Measurements from ENCODE around the gene OR2V2. TPM values are rescaled to one million over a fixed set of nuclear protein-coding genes. Genes with fewer than 3 reads are reported as not detected.

OR2V2 gene
- polyA plus RNA-seq, 2 of the 4 experiments (the other 2 are of a cell fraction), result not detected

DNA sequence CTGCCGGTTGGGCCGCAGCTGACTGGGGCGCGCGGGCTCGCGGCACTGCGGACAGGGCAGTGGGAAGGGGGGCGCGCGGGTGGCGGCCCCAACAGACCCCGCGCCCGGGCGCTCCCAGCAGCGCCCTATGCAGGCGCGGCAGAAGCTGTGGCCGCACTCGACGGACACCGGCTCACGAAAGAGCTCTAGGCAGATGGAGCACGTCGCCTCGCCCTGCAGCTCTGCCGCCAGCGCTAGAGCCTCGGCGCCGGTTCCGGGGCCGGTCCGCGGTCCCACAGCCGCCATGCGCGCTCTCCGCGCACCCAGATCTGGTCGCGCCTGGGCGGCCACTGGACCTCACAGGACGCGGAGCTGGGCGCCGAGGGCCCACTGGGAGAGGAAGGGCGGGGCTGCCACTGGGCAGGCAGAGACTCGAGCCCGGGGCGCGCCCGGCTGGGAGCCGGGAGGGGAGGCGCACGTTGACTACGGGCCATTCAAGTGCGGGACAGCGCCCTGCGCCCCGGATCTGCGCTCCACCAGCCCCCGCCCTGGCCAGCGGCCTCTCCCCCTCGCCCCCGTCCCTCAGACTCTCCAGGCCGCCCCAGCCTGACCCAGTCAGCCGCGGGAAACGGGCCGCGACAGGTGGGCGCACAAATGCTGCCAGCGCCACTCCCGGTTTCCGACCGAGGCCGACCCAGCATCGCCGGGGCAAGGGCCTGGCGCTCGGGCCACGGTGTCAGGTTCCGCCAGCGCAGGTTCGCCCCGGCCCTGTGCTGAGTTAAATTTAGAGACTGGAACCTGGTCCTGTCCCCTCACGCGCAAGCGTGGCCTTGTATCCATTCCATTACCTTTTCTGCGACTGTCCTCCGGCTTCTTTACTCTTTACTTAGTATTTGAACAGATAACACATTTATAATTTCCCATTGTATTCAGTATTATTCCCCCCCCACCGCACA lies 57.7 kb downstream of the OR2V2 start, which contains the start of gene TRIM7 (continued):
- TF ChIP-seq GATA3 (IDR thresholded peaks at IDR 0.05; ENCODE audit: borderline replicate concordance) (0 out of 2 replicates have a peak, but pooled peaks have one; percentile 5), KDM1A (IDR thresholded peaks at IDR 0.05; ENCODE audit: low read depth) (no peak), MYC (IDR thresholded peaks at IDR 0.05; ENCODE audit: borderline replicate concordance, low read length) (0 out of 2 replicates have a peak, but pooled peaks have one; percentile 14), CBX8 (IDR thresholded peaks at IDR 0.05) (no peak), ZSCAN20 (CRISPR knock-in tag; IDR thresholded peaks at IDR 0.05) (no peak), ZFP36 (IDR thresholded peaks at IDR 0.05; ENCODE audit: borderline replicate concordance, partially characterized antibody) (no peak), ZNF302 (CRISPR knock-in tag; IDR thresholded peaks at IDR 0.05) (no peak), FOXS1 (CRISPR knock-in tag; IDR thresholded peaks at IDR 0.05) (no peak), RFX5 (IDR thresholded peaks at IDR 0.05) (no peak), ESRRA (IDR thresholded peaks at IDR 0.05; ENCODE audit: borderline replicate concordance, low read length) (no peak), NR3C1 (IDR thresholded peaks at IDR 0.05) (no peak), TFCP2L1 (CRISPR knock-in tag; IDR thresholded peaks at IDR 0.05) (no peak), CBX2 (IDR thresholded peaks at IDR 0.05; ENCODE audit: borderline replicate concordance, low read depth) (no peak), FOSB (CRISPR knock-in tag; IDR thresholded peaks at IDR 0.05) (no peak), KDM5A (IDR thresholded peaks at IDR 0.05) (no peak), HOXB5 (CRISPR knock-in tag; IDR thresholded peaks at IDR 0.05) (no peak), BHLHE40 (IDR thresholded peaks at IDR 0.05; ENCODE audit: low read depth, low read length) (no peak), POLR2A (IDR thresholded peaks at IDR 0.05; ENCODE audit: low read length) (peak; percentile 78), RCOR1 (IDR thresholded peaks at IDR 0.05; ENCODE audit: low read depth, low read length) (no peak), EHF (CRISPR knock-in tag; IDR thresholded peaks at IDR 0.05) (no peak), HDAC2 (IDR thresholded peaks at IDR 0.05) (peak; percentile 46; the same call in 1 of the 2 replicates), TP53 (CRISPR knock-in tag; IDR thresholded peaks at IDR 0.05) (0 out of 2 replicates have a peak, but pooled peaks have one; percentile 41), CEBPB (IDR thresholded peaks at IDR 0.05) (no peak), EHMT2 (IDR thresholded peaks at IDR 0.05; ENCODE audit: low read depth) (no peak)
- TF ChIP-seq, protein P1, sequence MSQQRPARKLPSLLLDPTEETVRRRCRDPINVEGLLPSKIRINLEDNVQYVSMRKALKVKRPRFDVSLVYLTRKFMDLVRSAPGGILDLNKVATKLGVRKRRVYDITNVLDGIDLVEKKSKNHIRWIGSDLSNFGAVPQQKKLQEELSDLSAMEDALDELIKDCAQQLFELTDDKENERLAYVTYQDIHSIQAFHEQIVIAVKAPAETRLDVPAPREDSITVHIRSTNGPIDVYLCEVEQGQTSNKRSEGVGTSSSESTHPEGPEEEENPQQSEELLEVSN (IDR thresholded peaks at IDR 0.05; ENCODE audit: borderline replicate concordance, low read depth), result peak; percentile 20; the same call in 1 of the 2 replicates
- TF ChIP-seq, protein P2, sequence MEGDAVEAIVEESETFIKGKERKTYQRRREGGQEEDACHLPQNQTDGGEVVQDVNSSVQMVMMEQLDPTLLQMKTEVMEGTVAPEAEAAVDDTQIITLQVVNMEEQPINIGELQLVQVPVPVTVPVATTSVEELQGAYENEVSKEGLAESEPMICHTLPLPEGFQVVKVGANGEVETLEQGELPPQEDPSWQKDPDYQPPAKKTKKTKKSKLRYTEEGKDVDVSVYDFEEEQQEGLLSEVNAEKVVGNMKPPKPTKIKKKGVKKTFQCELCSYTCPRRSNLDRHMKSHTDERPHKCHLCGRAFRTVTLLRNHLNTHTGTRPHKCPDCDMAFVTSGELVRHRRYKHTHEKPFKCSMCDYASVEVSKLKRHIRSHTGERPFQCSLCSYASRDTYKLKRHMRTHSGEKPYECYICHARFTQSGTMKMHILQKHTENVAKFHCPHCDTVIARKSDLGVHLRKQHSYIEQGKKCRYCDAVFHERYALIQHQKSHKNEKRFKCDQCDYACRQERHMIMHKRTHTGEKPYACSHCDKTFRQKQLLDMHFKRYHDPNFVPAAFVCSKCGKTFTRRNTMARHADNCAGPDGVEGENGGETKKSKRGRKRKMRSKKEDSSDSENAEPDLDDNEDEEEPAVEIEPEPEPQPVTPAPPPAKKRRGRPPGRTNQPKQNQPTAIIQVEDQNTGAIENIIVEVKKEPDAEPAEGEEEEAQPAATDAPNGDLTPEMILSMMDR (IDR thresholded peaks at IDR 0.05), result no peak
- TF ChIP-seq, protein P3, sequence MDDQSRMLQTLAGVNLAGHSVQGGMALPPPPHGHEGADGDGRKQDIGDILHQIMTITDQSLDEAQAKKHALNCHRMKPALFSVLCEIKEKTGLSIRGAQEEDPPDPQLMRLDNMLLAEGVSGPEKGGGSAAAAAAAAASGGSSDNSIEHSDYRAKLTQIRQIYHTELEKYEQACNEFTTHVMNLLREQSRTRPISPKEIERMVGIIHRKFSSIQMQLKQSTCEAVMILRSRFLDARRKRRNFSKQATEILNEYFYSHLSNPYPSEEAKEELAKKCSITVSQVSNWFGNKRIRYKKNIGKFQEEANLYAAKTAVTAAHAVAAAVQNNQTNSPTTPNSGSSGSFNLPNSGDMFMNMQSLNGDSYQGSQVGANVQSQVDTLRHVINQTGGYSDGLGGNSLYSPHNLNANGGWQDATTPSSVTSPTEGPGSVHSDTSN (IDR thresholded peaks at IDR 0.05), result no peak
- TF ChIP-seq, protein P4, sequence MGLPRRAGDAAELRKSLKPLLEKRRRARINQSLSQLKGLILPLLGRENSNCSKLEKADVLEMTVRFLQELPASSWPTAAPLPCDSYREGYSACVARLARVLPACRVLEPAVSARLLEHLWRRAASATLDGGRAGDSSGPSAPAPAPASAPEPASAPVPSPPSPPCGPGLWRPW (IDR thresholded peaks at IDR 0.05), result no peak
